ENCODE data around the gene HMOX1. TPM values are rescaled to one million over a fixed set of nuclear protein-coding genes. Genes with fewer than 3 reads are reported as not detected.

HMOX1 gene
- total RNA-seq, 3 donors from 2014 or later (not counting 1 experiment from before 2014, with no cell fraction given), result 7.5 to 61.6 (median 15.9) TPM

- intact Hi-C loops (cut with micrococcal nuclease), result no loop called here
- Mint-ChIP-seq H3K9me3 (no peaks in the 10 kb centered on the region), H3K27me3 (ENCODE audit: low read depth in 2 of 2) (no peaks in the 10 kb centered on the region), H3K4me3 (no peak overlapping the region), H3K27ac (no peak overlapping the region), H3K4me1 (peaks cover 0 to 5% of the 10 kb centered on the region in 2 donors), H3K36me3 (peaks cover 7% of the 10 kb centered on the region)
- Histone ChIP-seq H3K27me3 (ENCODE audit: control insufficient read depth, insufficient read depth, low read length) (no peaks in the 10 kb centered on the region), H3K4me1 (ENCODE audit: control insufficient read depth, insufficient read depth, low read length) (no peaks in the 10 kb centered on the region), H3K9me3 (ENCODE audit: control insufficient read depth, insufficient read depth, low read length) (no peaks in the 10 kb centered on the region), H3K36me3 (ENCODE audit: control insufficient read depth, insufficient read depth, low read length) (peaks cover 58% of the 10 kb centered on the region), H3K27ac (ENCODE audit: low read length) (no peak overlapping the region), H3K4me3 (ENCODE audit: low read length) (no peak overlapping the region)
- DNase-seq (no peak), ATAC-seq (no peak)
- TF ChIP-seq CTCF (IDR thresholded peaks at IDR 0.05), result no peak
- 98% methylated on average over 26 of the region's 26 CpGs for WGBS (ENCODE audit: insufficient coverage)
Observed at GRCh38 chr22:35424081-35424480, 43.2 kb downstream of the HMOX1 start.

- H3K4me3 Mint-ChIP-seq, result no peak overlapping the region
- intact Hi-C loops (cut with micrococcal nuclease), result no loop called here
- peaks cover 51% of the 10 kb centered on the region for H3K36me3 ChIP-seq (ENCODE audit: control insufficient read depth, insufficient read depth, low read length)
- no peaks in the 10 kb centered on the region for H3K4me1 ChIP-seq (ENCODE audit: control insufficient read depth, insufficient read depth, low read length)
- 94% methylated on average over 7 of the region's 7 CpGs for WGBS (ENCODE audit: insufficient coverage)
- no peaks in the 10 kb centered on the region for H3K27me3 ChIP-seq (ENCODE audit: control insufficient read depth, insufficient read depth, low read length)
- DNase-seq (no peak), ATAC-seq (no peak)
- H3K4me3 ChIP-seq (ENCODE audit: low read length), result no peak overlapping the region
- no peaks in the 10 kb centered on the region for H3K9me3 Mint-ChIP-seq
- no peak overlapping the region for H3K27ac ChIP-seq (ENCODE audit: low read length)
- H3K36me3 Mint-ChIP-seq, result peaks cover 7% of the 10 kb centered on the region
- H3K27me3 Mint-ChIP-seq (ENCODE audit: low read depth in 2 of 2), result no peaks in the 10 kb centered on the region
- H3K4me1 Mint-ChIP-seq, result peaks cover 0 to 5% of the 10 kb centered on the region in 2 donors
- H3K9me3 ChIP-seq (ENCODE audit: control insufficient read depth, insufficient read depth, low read length), result no peaks in the 10 kb centered on the region
- no peak for TF ChIP-seq CTCF (IDR thresholded peaks at IDR 0.05)
- H3K27ac Mint-ChIP-seq, result peak overlapping the region in 1 of 2 donors; percentile 58
Observed at GRCh38 chr22:35424761-35425160, 43.9 kb downstream of the HMOX1 start.

- H3K4me1 Mint-ChIP-seq, result peaks cover 0 to 5% of the 10 kb centered on the region in 2 donors
- H3K4me1 ChIP-seq (ENCODE audit: control insufficient read depth, insufficient read depth, low read length), result no peaks in the 10 kb centered on the region
- TF ChIP-seq CTCF (IDR thresholded peaks at IDR 0.05), result no peak
- no peaks in the 10 kb centered on the region for H3K9me3 ChIP-seq (ENCODE audit: control insufficient read depth, insufficient read depth, low read length)
- H3K27ac ChIP-seq (ENCODE audit: low read length), result no peak overlapping the region
- H3K36me3 ChIP-seq (ENCODE audit: control insufficient read depth, insufficient read depth, low read length), result peaks cover 44% of the 10 kb centered on the region
- H3K4me3 Mint-ChIP-seq, result no peak overlapping the region
- DNase-seq (no peak), ATAC-seq (no peak)
- peak overlapping the region; percentile 18 to 54 for H3K27ac Mint-ChIP-seq
- intact Hi-C loops (cut with micrococcal nuclease), result no loop called here
- 96% methylated on average over 7 of the region's 7 CpGs for WGBS (ENCODE audit: insufficient coverage)
- no peaks in the 10 kb centered on the region for H3K27me3 ChIP-seq (ENCODE audit: control insufficient read depth, insufficient read depth, low read length)
- H3K9me3 Mint-ChIP-seq, result no peaks in the 10 kb centered on the region
- H3K36me3 Mint-ChIP-seq, result peaks cover 7% of the 10 kb centered on the region
- H3K4me3 ChIP-seq (ENCODE audit: low read length), result no peak overlapping the region
- no peaks in the 10 kb centered on the region for H3K27me3 Mint-ChIP-seq (ENCODE audit: low read depth in 2 of 2)
Observed at GRCh38 chr22:35425546-35425945, 44.6 kb downstream of the HMOX1 start.
